Stimulated activated naive CD8-positive, alpha-beta T cell treated with anti-CD3 and anti-CD28 coated beads, Interleukin-15, amount 100 ng/mL, for 72 hours (primary cell): ENCODE data around the gene ADAP2.
A peak's percentile ranks its signal among the peaks of the same experiment; 100 is the strongest.
"Not testable (repeated sequence)": the region's sequence is repeated elsewhere in the genome, so short reads cannot be mapped to it uniquely, and the experiment has no call there.

Source experiments
- ATAC-seq: fragments of 150-1000 bp; cut with Tn5 transposase; 2 replicates; pipeline ENCODE4 v1.10.0; 2021; ENCODE audit warnings: mild to moderate bottlenecking, moderate library complexity
- DNase-seq, 2 donors: peaks; one replicate each; pipeline ENCODE4 v3.0.0; 2021 to 2022
- H3K27ac Mint-ChIP-seq, 2 donors: one replicate each; pipeline ENCODE4 v1.8.0; 2022; ENCODE audit warnings: mild to moderate bottlenecking in 2 of 2, mixed read lengths in 2 of 2, moderate library complexity in 2 of 2
- H3K27me3 Mint-ChIP-seq: one replicate; pipeline ENCODE4 v1.8.0; 2022; ENCODE audit warnings: mixed read lengths
- H3K4me1 Mint-ChIP-seq: one replicate; pipeline ENCODE4 v1.8.0; 2022; ENCODE audit warnings: mild to moderate bottlenecking, mixed read lengths
- H3K4me3 Mint-ChIP-seq, 2 donors: one replicate each; pipeline ENCODE4 v1.8.0; 2022; ENCODE audit warnings: mild to moderate bottlenecking in 2 of 2, mixed read lengths in 2 of 2, moderate library complexity in 1 of 2
- H3K9me3 Mint-ChIP-seq, 2 donors: one replicate each; pipeline ENCODE4 v1.8.0; 2022; ENCODE audit warnings: mixed read lengths in 2 of 2

Gene ADAP2

GRCh38 chr17:30952638-30953393, 31.1 kb downstream of the ADAP2 start:
- Mint-ChIP-seq H3K4me1 (no peaks in the 10 kb centered on the region), H3K4me3 (no peak overlapping the region), H3K27ac (no peak overlapping the region), H3K27me3 (peaks cover 19% of the 10 kb centered on the region), H3K9me3 (no peaks in the 10 kb centered on the region)
- DNase-seq (no peak), ATAC-seq (no peak)

- H3K4me1 Mint-ChIP-seq: no peaks in the 10 kb centered on the region
- no peak for ATAC-seq
- H3K27me3 Mint-ChIP-seq: peaks cover 31% of the 10 kb centered on the region
- no peaks in the 10 kb centered on the region for H3K9me3 Mint-ChIP-seq
- no peak overlapping the region for H3K4me3 Mint-ChIP-seq
- DNase-seq: no peak
- peak overlapping the region in 1 of 2 donors; percentile 25 for H3K27ac Mint-ChIP-seq
Observed at GRCh38 chr17:30954046-30954830, 32.5 kb downstream of the ADAP2 start.

- H3K27ac Mint-ChIP-seq: no peak overlapping the region
- peaks cover 31% of the 10 kb centered on the region for H3K27me3 Mint-ChIP-seq
- no peak for ATAC-seq
- no peaks in the 10 kb centered on the region for H3K9me3 Mint-ChIP-seq
- no peak for DNase-seq
- H3K4me3 Mint-ChIP-seq: no peak overlapping the region
- no peaks in the 10 kb centered on the region for H3K4me1 Mint-ChIP-seq
Observed at GRCh38 chr17:30956764-30957374, 35.1 kb downstream of the ADAP2 start.

GRCh38 chr17:30957741-30958140, 36.0 kb downstream of the ADAP2 start:
- no peak for ATAC-seq
- Mint-ChIP-seq H3K4me3 (no peak overlapping the region), H3K9me3 (no peaks in the 10 kb centered on the region), H3K27me3 (peaks cover 31% of the 10 kb centered on the region), H3K4me1 (no peaks in the 10 kb centered on the region), H3K27ac (no peak overlapping the region)
- DNase-seq: no peak

GRCh38 chr17:30958187-30958586, 36.4 kb downstream of the ADAP2 start:
- no peaks in the 10 kb centered on the region for H3K9me3 Mint-ChIP-seq
- no peak overlapping the region for H3K27ac Mint-ChIP-seq
- DNase-seq: no peak
- peaks cover 31% of the 10 kb centered on the region for H3K27me3 Mint-ChIP-seq
- no peaks in the 10 kb centered on the region for H3K4me1 Mint-ChIP-seq
- H3K4me3 Mint-ChIP-seq: no peak overlapping the region
- ATAC-seq: no peak

- Mint-ChIP-seq H3K9me3 (no peaks in the 10 kb centered on the region), H3K4me3 (no peak overlapping the region), H3K4me1 (no peaks in the 10 kb centered on the region), H3K27me3 (peaks cover 25% of the 10 kb centered on the region), H3K27ac (no peak overlapping the region)
- ATAC-seq: no peak
- no peak for DNase-seq
Observed at GRCh38 chr17:30961209-30962188, 39.8 kb downstream of the ADAP2 start.

- not testable (repeated sequence) for H3K4me3 Mint-ChIP-seq, H3K27ac Mint-ChIP-seq, H3K27me3 Mint-ChIP-seq, H3K9me3 Mint-ChIP-seq, ATAC-seq, DNase-seq
- peaks cover 14% of the 10 kb centered on the region for H3K4me1 Mint-ChIP-seq
Observed at GRCh38 chr17:30964312-30964711, 42.6 kb downstream of the ADAP2 start.

GRCh38 chr17:30964876-30965275, 43.1 kb downstream of the ADAP2 start:
- Mint-ChIP-seq H3K27ac (no peak overlapping the region), H3K4me1 (peaks cover 14% of the 10 kb centered on the region), H3K9me3 (no peaks in the 10 kb centered on the region), H3K27me3 (peaks cover 12% of the 10 kb centered on the region), H3K4me3 (no peak overlapping the region)
- ATAC-seq: no peak
- no peak for DNase-seq

GRCh38 chr17:30965686-30966085, 43.9 kb downstream of the ADAP2 start:
- no peaks in the 10 kb centered on the region for H3K9me3 Mint-ChIP-seq
- no peak overlapping the region for H3K27ac Mint-ChIP-seq
- DNase-seq: no peak
- peaks cover 19% of the 10 kb centered on the region for H3K27me3 Mint-ChIP-seq
- peaks cover 22% of the 10 kb centered on the region for H3K4me1 Mint-ChIP-seq
- no peak for ATAC-seq
- H3K4me3 Mint-ChIP-seq: no peak overlapping the region

- not testable (repeated sequence) for H3K9me3 Mint-ChIP-seq, ATAC-seq, DNase-seq, H3K27ac Mint-ChIP-seq, H3K4me3 Mint-ChIP-seq
- Mint-ChIP-seq H3K27me3 (peaks cover 19% of the 10 kb centered on the region), H3K4me1 (peaks cover 39% of the 10 kb centered on the region)
Observed at GRCh38 chr17:30967911-30968310, 46.2 kb downstream of the ADAP2 start.

- Mint-ChIP-seq H3K27me3 (peaks cover 19% of the 10 kb centered on the region), H3K4me1 (peaks cover 39% of the 10 kb centered on the region), H3K4me3 (peak overlapping the region; percentile 94 to 95), H3K9me3 (peaks cover 0 to 5% of the 10 kb centered on the region in 2 donors), H3K27ac (peak overlapping the region; percentile 93 to 99)
- ATAC-seq: peak; percentile 10
- DNase-seq: peak; percentile 24 to 33
Observed at GRCh38 chr17:30969989-30970830, 48.5 kb downstream of the ADAP2 start.

- Mint-ChIP-seq H3K4me1 (peaks cover 39% of the 10 kb centered on the region), H3K27ac (peak within 1 kb of the TSS; percentile 93 to 100), H3K27me3 (peaks cover 19% of the 10 kb centered on the region), H3K4me3 (peak within 1 kb of the TSS; percentile 95 to 100), H3K9me3 (peaks cover 0 to 5% of the 10 kb centered on the region in 2 donors)
- DNase-seq (peak; percentile 74 to 75), ATAC-seq (peak; percentile 91)
Observed at GRCh38 chr17:30970831-30971567, 49.3 kb downstream of the ADAP2 start, which contains the start of gene RNF135. TSS of gene RNF135 (plus strand) at chr17:30971039. CDS start at chr17:30971074, 35 bp downstream.

- Mint-ChIP-seq H3K4me3 (no peak overlapping the region), H3K9me3 (peaks cover 0 to 5% of the 10 kb centered on the region in 2 donors), H3K27ac (no peak overlapping the region), H3K4me1 (peaks cover 21% of the 10 kb centered on the region), H3K27me3 (peaks cover 3% of the 10 kb centered on the region)
- DNase-seq (no peak), ATAC-seq (no peak)
Observed at GRCh38 chr17:30975042-30975820, 53.5 kb downstream of the ADAP2 start.
